Testis (tissue), 2 donors: Measurements from ENCODE around the gene POLR3H.

Source experiments
- POLR2A ChIP-seq: fragments of 450-650 bp; IDR thresholded peaks from one replicate; pipeline ENCODE4 v1.6.1; 2017; ENCODE audit warnings: antibody characterized with exemption, mild to moderate bottlenecking, moderate library complexity
- TF ChIP-seq, protein P1 (sequence below), 3 experiments: fragments of 450-650 bp in 2 of 3; fragments of 200-600 bp in 1 of 3; sonication (generic) in 1 of 3; IDR thresholded peaks; one replicate each; pipeline ENCODE4 v1.5.1; 2016 to 2019; ENCODE audit warnings: antibody characterized with exemption in 3 of 3, mild to moderate bottlenecking in 2 of 3, moderate library complexity in 1 of 3

DNA sequence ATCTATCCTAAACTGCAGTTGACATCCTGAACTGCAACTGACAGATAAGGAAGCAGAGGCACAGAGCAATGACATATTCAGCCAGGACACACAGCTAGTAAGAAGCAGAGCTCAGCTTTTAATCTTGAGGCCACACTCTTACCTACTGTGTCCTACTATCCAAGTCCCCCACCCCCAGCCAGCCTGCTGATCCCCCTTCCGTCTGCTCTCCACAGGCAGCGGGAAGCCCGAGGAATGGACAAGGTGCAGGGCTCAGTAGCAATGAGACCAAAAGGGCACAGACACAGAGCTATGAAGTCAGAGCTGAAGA is 4.3 kb downstream of the POLR3H start:
- TF ChIP-seq, protein P1, sequence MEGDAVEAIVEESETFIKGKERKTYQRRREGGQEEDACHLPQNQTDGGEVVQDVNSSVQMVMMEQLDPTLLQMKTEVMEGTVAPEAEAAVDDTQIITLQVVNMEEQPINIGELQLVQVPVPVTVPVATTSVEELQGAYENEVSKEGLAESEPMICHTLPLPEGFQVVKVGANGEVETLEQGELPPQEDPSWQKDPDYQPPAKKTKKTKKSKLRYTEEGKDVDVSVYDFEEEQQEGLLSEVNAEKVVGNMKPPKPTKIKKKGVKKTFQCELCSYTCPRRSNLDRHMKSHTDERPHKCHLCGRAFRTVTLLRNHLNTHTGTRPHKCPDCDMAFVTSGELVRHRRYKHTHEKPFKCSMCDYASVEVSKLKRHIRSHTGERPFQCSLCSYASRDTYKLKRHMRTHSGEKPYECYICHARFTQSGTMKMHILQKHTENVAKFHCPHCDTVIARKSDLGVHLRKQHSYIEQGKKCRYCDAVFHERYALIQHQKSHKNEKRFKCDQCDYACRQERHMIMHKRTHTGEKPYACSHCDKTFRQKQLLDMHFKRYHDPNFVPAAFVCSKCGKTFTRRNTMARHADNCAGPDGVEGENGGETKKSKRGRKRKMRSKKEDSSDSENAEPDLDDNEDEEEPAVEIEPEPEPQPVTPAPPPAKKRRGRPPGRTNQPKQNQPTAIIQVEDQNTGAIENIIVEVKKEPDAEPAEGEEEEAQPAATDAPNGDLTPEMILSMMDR (IDR thresholded peaks at IDR 0.05): no peak
- no peak for TF ChIP-seq POLR2A
